ENCODE results near the gene LRTM2.

Gene LRTM2

DNA sequence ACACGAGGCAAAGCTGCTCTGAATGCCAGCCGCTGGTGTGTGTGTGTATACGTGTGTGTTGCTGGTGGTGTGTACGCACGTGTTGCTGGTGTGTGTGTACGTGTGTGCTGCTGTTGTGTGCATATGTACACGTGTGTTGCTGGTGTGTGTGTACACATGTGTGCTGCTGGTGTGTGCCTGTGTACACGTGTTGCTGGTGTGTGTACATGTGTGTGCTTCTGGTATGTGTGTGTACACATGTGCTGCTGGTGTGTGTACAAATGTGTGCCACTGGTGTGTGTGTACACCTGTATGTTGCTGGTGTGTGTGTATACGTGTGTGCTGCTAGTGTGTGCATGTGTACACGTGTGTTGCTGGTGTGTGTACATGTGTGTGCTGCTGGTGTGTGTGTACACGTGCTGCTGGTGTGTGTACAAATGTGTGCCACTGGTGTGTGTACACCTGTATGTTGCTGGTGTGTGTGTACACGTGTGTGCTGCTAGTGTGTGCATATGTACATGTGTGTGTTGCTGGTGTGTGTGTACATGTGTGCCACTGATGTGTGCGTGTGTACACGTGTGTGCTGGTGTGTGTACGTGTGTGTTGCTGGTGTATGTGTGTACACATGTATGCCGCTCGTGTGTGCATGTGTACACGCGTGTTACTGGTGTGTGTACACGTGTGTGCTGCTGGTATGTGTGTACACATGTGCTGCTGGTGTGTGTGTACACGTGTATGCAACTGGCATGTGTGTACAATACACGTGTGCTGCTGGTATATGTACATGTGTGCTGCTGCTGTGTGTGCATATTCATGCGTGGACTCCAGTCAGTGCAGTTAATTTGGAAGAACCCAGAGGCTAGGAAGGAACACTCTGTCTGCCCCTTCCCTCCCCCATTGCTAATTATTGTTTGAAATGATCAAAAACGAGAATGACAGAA, 50.9 kb downstream of the LRTM2 start:
- no peak for DNase-seq

DNA sequence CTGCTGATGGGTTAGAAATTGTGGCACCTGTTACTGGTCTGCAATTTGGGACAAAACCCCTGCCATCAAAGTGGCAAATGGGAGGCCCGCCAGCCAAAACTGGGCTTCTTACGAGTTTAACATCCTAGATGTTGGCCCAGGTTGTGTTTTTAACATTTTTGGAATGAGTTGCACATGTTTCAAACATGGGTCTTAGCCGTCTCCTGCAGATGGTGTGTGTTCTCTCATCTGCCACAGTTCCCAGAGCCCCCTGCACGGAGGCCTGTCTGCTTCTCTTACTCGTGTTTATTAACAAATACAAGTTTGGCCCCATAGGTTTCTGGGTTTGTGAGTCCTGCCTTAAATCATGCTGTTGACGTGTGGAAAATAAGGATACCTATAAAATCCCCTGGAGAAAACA, 51.6 kb downstream of the LRTM2 start:
- no peak for DNase-seq

GRCh38 chr12:1872448-1872847, 52.1 kb downstream of the LRTM2 start:
- DNase-seq = no peak

GRCh38 chr12:1873531-1874510, 53.5 kb downstream of the LRTM2 start:
- no peak for DNase-seq

GRCh38 chr12:1875608-1876007, 55.2 kb downstream of the LRTM2 start:
- no peak for DNase-seq

- no peak for DNase-seq
These were observed 55.7 kb downstream of the LRTM2 start for GRCh38 chr12:1876086-1876485.

- no peak for DNase-seq
These were observed 57.0 kb downstream of the LRTM2 start for GRCh38 chr12:1877169-1877878.

- no peak for DNase-seq
These were observed 57.8 kb downstream of the LRTM2 start for GRCh38 chr12:1878214-1878613.

- no peak for DNase-seq
These were observed 58.3 kb downstream of the LRTM2 start for GRCh38 chr12:1878695-1879094.

GRCh38 chr12:1879633-1880032, 59.3 kb downstream of the LRTM2 start:
- DNase-seq = no peak

DNA sequence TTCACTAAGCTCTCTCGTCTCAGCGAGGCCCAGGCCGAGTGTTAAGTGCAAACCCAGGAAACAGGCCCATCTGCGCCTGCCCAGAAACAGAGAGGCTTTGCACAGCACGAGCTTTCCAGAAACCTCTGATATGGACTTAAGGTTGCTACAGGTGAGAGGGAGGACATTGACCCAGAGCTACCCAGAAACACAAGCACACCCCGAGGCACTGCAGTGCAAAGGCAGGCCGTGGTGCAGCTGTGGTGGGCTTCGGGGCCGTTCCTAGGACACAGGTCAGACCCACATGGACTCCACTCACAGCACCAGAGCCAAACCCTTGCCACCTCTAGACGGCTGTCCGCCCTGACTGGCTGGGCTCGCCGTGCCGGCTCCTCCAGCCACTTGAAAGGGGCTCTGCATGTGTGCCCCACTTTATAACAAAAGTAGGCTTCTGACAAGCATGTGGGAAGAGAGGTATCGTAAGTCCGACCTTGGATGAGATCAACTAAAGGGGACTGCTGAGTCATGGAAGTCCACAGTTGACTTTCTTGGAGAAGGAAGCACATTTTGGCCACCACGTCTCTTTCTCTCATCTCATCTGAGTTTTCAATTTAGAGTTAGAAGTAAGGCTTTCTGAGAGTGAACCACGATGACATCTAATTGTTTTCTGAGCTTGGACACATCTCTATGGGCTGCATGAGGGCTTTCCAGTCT, 59.9 kb downstream of the LRTM2 start:
- DNase-seq = no peak

DNA sequence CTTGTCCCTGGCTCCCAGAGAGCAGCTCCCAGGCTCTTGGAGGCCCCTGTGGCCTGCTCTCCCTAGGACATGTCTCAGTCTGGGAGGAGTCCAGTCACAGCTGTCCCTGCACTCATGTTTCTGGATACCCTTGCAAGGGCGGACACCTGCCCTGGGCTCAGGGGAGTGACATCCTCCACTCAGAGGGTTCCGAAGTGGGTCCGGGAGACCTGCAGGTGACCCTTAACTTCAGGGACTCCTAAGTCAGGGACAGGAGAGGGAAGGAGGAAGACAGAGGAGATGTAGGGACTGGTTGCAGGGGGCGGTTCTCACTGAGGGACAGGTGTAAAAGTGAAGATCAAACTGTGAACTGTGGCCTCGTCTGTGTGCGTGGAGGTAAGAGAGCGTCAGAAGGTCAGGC, 60.5 kb downstream of the LRTM2 start:
- no peak for DNase-seq

- no peak for DNase-seq
These were observed 60.9 kb downstream of the LRTM2 start for GRCh38 chr12:1881301-1881700.

- no peak for DNase-seq
These were observed 61.6 kb downstream of the LRTM2 start for GRCh38 chr12:1881936-1882335.

- no peak for DNase-seq
These were observed 62.0 kb downstream of the LRTM2 start for GRCh38 chr12:1882405-1882804.

- DNase-seq = no peak
These were observed 62.6 kb downstream of the LRTM2 start for GRCh38 chr12:1882850-1883470.

GRCh38 chr12:1883513-1883912, 63.1 kb downstream of the LRTM2 start:
- DNase-seq = no peak

DNA sequence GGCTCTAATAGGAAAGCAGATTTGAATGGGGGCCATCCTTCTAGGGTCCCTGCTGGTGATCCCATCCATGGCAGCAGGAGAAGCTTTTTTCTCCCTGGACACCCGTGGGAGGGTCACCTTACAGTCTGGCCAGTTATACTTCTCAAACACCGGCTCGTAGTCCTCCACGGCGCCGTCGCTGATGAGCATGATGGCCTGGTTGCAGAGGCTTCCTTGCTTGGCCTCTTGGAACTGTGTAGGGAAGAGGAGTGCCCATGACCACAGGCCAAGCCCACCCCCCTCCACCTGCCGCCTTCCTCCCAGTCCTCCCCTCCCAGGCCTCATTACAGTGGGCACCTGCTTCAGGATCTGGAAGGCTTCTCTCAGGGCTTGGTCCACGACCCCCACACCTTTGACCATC, 64.3 kb downstream of the LRTM2 start:
- DNase-seq = no peak

- DNase-seq = no peak
These were observed 64.8 kb downstream of the LRTM2 start for GRCh38 chr12:1885082-1885596.

DNA sequence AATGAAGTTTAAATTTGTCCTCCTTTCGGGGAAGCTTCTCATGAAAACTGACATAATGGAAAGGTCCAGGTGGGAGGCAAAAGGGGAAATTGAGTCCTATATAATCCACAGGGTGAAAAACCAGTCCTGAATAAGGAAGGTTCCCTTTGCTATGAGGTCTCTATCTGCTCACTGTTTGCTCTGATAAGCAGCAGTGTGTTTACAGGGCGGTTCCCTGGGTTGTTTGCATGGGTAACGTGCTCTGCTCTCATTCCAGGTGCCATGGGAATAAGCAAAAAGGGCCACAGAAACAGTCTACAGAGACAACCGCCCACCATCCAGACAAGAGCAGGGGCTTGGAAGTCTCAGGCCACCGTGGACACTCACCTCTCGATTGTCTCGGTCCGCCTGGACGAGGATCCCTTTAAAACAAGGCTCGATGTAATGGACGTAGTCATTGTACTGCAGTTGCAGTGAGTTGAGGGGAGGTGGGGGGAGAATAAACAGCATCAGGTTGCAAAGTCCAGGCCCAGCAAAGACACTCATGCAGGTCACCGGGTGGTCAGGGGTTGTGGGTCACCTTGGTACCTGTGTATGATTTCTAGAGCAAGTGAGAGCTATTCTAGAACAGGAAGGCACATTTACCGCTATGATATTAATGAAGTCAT, 65.4 kb downstream of the LRTM2 start:
- DNase-seq = no peak
